H4 (cell line): ENCODE data around the gene MRC1. TPM values are rescaled to one million over a fixed set of nuclear protein-coding genes. Genes with fewer than 3 reads are reported as not detected.

Experiments
- total RNA-seq: library from RNA; depleted of rRNA; stranded (reverse); fragments of >200 nt; shearing (Covaris generic); gene quantifications from 2 replicates; pipeline ENCODE4 v1.2.3, GENCODE V29; 2014; rRNA removed

MRC1 gene
- total RNA-seq, 1 experiment from 2014 or later: not detected

Other genes with a start within 250 kb of the MRC1 start
- gene HACD1, start 192.0 kb upstream of the MRC1 start, total RNA-seq: 21.7 and 35.5 TPM in 2 replicates
- 9.3 and 15.3 TPM in 2 replicates for gene STAM, start 165.2 kb upstream of the MRC1 start, total RNA-seq
- gene TMEM236, start 57.1 kb upstream of the MRC1 start, total RNA-seq: 0.04 TPM in 1 of 2 replicates, not detected in the other
- not detected in 2 replicates for gene SLC39A12, start 142.6 kb downstream of the MRC1 start, total RNA-seq